HG03066 (cell line): Measurements from ENCODE around the gene TRAF2.

Source experiments
- ATAC-seq: cut with Tn5 transposase; IDR thresholded peaks from one replicate; pipeline ENCODE4 v1.9.1; 2021; ENCODE audit warnings: low read depth; ENCODE audit not compliant: unreplicated experiment

The TRAF2 gene

DNA sequence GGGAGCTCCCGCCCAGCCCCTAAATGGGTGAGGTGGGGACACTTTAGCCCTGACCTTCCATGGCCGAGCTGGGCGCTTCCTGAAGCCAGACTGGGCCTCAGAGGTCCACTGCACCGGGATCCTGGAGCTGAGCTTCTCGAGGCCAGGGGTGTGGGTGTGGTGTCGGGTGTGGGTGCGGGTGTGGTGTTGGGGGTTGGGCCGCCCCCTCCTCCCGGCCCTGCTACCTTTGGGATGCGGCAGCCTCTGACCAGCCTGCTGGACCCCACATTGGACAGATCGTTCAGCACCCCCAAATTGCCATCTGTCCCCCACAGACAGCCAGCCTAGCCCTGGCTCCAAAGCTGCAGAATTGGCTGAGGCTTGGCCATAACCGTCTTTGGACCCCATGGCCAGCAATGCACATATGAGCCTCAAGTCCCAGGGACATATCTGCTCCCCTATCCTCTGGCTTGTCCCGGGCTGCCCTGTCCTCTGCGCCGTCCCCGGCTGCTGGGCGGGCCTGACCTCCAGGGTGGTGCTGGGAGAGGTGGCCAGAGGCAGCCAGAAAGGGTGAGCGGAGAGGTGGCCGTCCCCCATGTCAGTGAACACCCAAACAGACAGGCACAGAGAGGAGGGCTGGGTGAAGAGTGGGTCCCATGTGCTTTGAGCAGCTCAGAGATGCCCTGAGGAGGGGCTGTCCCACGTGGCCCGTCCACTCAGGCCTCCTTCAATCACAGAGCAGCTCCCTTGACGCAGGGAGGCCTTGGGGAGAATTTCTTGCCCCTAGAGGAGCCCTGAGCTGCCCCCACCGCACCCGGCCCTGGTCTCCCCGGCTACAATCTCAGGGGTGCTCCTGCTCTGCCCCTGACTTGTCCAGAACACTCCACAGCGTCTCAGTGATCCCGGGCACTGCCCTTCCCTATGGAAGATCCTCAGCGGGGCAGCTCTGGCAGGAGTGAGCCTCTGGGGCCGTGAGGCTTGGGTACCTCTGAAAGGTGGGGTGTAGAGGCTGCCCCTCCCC lies 87.6 kb downstream of the TRAF2 start:
- no peak for ATAC-seq

DNA sequence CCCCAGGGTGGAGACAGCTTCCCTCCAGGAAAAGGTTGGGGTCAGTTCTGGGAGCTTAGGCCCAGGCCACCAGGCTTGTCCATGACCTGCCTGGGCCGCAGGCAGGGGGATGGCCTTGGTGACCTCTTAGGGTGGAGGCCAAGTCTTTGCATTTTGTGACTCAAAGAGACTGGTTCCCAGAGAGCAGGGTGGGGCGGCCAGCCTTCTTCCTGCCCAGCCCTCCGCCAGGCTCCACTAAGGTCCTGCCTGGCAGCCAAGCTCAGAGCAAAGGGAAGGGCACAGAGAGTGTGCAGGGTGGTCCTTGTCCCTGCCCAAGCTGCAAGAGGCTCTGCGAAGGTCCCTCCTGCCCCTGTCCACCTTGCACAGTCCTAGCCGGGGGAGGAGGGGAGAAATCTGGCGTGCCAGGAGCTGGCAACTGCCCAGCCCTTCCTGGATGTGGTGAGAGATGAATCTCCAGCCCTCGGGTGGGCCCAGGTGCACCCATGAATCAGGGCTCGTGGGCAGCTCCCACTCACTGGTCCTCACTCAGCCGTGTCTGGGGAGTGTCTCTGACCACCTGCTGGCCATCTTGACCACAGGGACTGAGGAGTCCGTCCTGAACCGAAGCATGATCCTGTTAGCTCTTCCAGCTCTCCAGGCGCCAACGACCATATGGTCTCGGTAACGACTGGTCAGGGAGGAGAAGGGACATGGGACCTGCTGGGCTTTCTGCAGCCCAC lies 88.7 kb downstream of the TRAF2 start:
- no peak for ATAC-seq

DNA sequence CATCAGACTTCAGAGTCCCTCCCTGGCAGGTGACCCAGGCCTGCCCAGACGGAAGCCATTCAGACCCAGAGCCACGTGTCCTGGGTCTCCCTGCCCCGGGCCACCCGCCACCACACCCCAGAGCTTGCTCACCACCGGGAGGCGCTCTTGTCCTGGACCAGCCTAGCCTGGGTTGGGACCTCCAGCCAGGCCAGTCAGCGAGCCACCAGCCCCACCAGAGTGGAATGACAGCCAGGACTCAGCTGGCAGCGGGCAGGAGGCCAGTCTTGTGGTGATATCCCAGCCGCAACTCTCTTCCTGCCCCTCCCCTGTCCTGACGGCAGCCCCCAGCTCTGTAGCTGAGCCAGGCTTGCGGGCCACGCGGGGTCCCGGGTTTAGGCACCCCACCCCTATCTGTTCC lies 89.3 kb downstream of the TRAF2 start:
- no peak for ATAC-seq
